Measurements from ENCODE around the gene CAPN14. TPM values are rescaled to one million over a fixed set of nuclear protein-coding genes. Genes with fewer than 3 reads are reported as not detected.

CAPN14 gene
- total RNA-seq, 2 experiments from 2014 or later, result 0.20 to 0.30 TPM

DNA sequence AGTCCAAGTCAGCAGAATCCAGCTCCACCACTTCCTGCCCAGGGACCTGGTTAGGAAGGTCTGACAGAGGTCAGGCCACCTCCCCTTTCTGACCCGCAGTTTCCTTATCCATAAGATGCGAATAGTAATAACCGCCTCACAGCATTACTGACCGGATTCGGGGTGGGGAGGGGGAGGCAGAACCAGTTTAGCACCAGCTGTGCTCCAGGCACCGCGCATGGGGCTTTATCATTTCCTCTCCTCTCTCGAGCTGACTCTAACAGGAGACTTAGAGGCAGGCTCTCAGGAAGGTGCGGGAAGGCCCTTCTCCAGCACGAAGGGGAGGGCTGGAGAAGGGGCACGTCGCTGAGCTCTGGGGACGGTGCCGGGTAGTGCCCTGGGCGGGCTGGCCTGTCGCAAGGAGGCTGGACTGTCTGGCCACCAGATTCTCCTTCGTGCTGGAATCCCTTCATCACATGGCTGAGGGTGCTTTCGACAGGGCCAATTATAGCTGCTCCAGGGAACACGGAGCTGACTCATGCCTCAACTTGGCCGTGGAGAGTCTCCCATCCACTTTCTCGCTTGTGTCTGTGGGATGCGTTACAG lies 22.4 kb upstream of the CAPN14 start:
- DNase-seq (no peak), ATAC-seq (ENCODE audit: poor library complexity) (no peak)
- TF ChIP-seq, protein P1, sequence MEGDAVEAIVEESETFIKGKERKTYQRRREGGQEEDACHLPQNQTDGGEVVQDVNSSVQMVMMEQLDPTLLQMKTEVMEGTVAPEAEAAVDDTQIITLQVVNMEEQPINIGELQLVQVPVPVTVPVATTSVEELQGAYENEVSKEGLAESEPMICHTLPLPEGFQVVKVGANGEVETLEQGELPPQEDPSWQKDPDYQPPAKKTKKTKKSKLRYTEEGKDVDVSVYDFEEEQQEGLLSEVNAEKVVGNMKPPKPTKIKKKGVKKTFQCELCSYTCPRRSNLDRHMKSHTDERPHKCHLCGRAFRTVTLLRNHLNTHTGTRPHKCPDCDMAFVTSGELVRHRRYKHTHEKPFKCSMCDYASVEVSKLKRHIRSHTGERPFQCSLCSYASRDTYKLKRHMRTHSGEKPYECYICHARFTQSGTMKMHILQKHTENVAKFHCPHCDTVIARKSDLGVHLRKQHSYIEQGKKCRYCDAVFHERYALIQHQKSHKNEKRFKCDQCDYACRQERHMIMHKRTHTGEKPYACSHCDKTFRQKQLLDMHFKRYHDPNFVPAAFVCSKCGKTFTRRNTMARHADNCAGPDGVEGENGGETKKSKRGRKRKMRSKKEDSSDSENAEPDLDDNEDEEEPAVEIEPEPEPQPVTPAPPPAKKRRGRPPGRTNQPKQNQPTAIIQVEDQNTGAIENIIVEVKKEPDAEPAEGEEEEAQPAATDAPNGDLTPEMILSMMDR (IDR thresholded peaks at IDR 0.05), result no peak
- Mint-ChIP-seq H3K4me3 (no peak overlapping the region), H3K9me3 (no peaks in the 10 kb centered on the region), H3K27ac (no peak overlapping the region), H3K4me1 (ENCODE audit: low read depth) (peaks cover 14% of the 10 kb centered on the region), H3K36me3 (ENCODE audit: low read depth) (peaks cover 7% of the 10 kb centered on the region), H3K27me3 (no peaks in the 10 kb centered on the region)
- H3K36me3 ChIP-seq (ENCODE audit: insufficient read depth, low read length), result peaks cover 3% of the 10 kb centered on the region
- no peaks in the 10 kb centered on the region for H3K9me3 ChIP-seq (ENCODE audit: control insufficient read depth in 1 of 2, insufficient read depth in 1 of 2, low read length in 2 of 2)
- H3K4me1 ChIP-seq (ENCODE audit: insufficient read depth, low read length), result peaks cover 6% of the 10 kb centered on the region
- H3K4me3 ChIP-seq (ENCODE audit: low read length), result no peak overlapping the region
- ChIA-PET CTCF (no interaction called here), POLR2A (no interaction called here)
- intact Hi-C loops (cut with DNase I, micrococcal nuclease), result loop anchor here in 1 of 2 experiments (10.0 kb wide), 4 partner anchors 535 to 1085 kb away; partner anchors contain the start of genes SLC30A6 and SPAST
- H3K27ac ChIP-seq (ENCODE audit: low read depth in 1 of 2, low read length in 2 of 2), result no peak overlapping the region
- no peaks in the 10 kb centered on the region for H3K27me3 ChIP-seq (ENCODE audit: control insufficient read depth in 1 of 2, insufficient read depth in 2 of 2, low read length in 2 of 2)

DNA sequence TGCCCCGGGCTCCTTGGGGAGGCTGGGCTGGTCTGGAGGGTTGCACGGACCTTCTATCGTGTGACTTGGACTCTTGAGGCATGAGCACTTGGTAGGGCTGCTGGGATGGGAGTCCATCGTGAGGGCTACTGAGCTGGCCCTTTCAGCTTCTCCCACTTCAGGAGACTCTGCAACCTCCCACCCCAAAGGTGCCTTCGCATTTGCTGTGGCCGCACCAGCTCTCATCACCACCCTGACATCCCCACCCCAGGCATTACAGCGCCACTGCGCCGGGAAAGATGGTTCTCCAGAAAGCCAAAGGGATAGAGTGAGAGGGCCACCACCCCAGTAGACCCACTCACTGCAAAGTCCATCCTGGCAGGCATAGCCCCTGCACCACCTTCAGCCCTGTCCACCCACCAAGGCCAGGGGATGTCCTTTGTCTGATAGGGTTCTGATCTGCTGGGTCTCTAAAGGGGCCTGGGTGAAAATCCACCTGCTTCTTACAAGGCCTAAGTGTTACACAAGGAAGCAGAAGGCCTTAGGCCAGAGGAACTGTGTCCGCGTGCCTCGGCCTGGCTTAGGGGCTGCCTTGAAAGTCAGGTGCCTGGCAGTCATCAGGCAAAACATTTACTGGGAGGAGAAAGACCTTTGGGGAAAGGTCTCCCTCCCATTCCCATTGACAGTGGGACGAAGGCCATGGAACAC lies 21.7 kb upstream of the CAPN14 start:
- TF ChIP-seq, protein P1 (IDR thresholded peaks at IDR 0.05), result no peak
- H3K4me1 Mint-ChIP-seq (ENCODE audit: low read depth), result peaks cover 14% of the 10 kb centered on the region
- Histone ChIP-seq H3K36me3 (ENCODE audit: insufficient read depth, low read length) (no peaks in the 10 kb centered on the region), H3K4me3 (ENCODE audit: low read length) (no peak overlapping the region), H3K27ac (ENCODE audit: low read depth in 1 of 2, low read length in 2 of 2) (no peak overlapping the region), H3K9me3 (ENCODE audit: control insufficient read depth in 1 of 2, insufficient read depth in 1 of 2, low read length in 2 of 2) (no peaks in the 10 kb centered on the region), H3K4me1 (ENCODE audit: insufficient read depth, low read length) (peaks cover 12% of the 10 kb centered on the region), H3K27me3 (ENCODE audit: control insufficient read depth in 1 of 2, insufficient read depth in 2 of 2, low read length in 2 of 2) (no peaks in the 10 kb centered on the region)
- POLR2A ChIA-PET, result no interaction called here
- CTCF ChIA-PET, result no interaction called here
- H3K9me3 Mint-ChIP-seq, result no peaks in the 10 kb centered on the region
- no peak for ATAC-seq (ENCODE audit: poor library complexity)
- intact Hi-C loops (cut with DNase I, micrococcal nuclease), result loop anchor here in 1 of 2 experiments (10.0 kb wide), 4 partner anchors 534 to 1084 kb away; partner anchors contain the start of genes SLC30A6 and SPAST
- no peaks in the 10 kb centered on the region for H3K27me3 Mint-ChIP-seq
- H3K27ac Mint-ChIP-seq, result no peak overlapping the region
- peaks cover 1% of the 10 kb centered on the region for H3K36me3 Mint-ChIP-seq (ENCODE audit: low read depth)
- no peak for DNase-seq
- no peak overlapping the region for H3K4me3 Mint-ChIP-seq

DNA sequence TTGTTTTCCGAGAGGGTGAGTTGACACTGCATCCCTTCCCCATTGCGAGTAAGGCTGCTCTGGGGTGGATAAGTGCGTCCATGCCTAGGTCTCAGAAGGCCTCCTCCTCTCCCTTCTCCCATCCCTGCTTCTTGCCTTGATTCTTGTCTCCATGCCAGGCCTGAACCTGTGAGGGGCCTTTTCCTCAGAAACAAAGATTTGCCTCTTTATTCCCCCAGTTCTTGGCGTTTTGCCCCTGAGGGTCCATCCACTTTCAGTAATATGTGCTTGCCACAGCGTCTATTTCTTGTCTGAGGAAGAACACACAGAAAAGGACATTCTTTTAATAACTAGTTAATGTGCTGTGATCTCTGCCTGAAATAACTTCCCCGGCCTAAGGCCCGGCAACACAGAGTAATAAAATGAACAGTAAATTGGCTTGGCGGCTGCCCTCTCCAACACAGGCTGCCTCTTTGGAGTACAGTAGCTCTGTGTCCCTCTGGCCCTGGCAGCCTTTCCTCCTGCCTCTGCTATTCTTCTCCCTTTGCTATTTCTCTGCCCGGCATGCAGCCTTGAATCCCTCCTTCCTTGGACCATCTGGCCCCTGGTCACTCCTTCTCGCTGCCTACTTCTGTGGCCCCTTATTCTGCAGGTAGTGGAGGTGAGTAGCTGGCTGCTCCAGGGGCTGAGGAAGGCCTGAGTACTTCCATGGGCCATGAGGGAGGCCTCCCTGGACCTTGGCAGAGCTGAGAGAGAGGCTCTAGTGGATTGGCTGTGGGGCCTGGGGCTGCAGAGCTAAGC lies 21.0 kb upstream of the CAPN14 start:
- Histone ChIP-seq H3K4me1 (ENCODE audit: insufficient read depth, low read length) (peaks cover 18% of the 10 kb centered on the region), H3K27ac (ENCODE audit: low read depth in 1 of 2, low read length in 2 of 2) (no peak overlapping the region), H3K9me3 (ENCODE audit: control insufficient read depth in 1 of 2, insufficient read depth in 1 of 2, low read length in 2 of 2) (no peaks in the 10 kb centered on the region), H3K4me3 (ENCODE audit: low read length) (no peak overlapping the region), H3K27me3 (ENCODE audit: control insufficient read depth in 1 of 2, insufficient read depth in 2 of 2, low read length in 2 of 2) (no peaks in the 10 kb centered on the region), H3K36me3 (ENCODE audit: insufficient read depth, low read length) (no peaks in the 10 kb centered on the region)
- ChIA-PET CTCF (no interaction called here), POLR2A (no interaction called here)
- no peak for DNase-seq
- no peaks in the 10 kb centered on the region for H3K27me3 Mint-ChIP-seq
- no peaks in the 10 kb centered on the region for H3K9me3 Mint-ChIP-seq
- no peaks in the 10 kb centered on the region for H3K36me3 Mint-ChIP-seq (ENCODE audit: low read depth)
- intact Hi-C loops (cut with DNase I, micrococcal nuclease), result loop anchor here in 1 of 2 experiments (10.0 kb wide), 4 partner anchors 534 to 1084 kb away; partner anchors contain the start of genes SLC30A6 and SPAST
- H3K4me1 Mint-ChIP-seq (ENCODE audit: low read depth), result peaks cover 20% of the 10 kb centered on the region
- no peak overlapping the region for H3K27ac Mint-ChIP-seq
- TF ChIP-seq, protein P1 (IDR thresholded peaks at IDR 0.05), result no peak
- no peak overlapping the region for H3K4me3 Mint-ChIP-seq
- ATAC-seq (ENCODE audit: poor library complexity), result no peak
